Measurements from ENCODE around the gene GLCCI1. TPM values are rescaled to one million over a fixed set of nuclear protein-coding genes. Genes with fewer than 3 reads are reported as not detected.
"Not testable (repeated sequence)": the region's sequence is repeated elsewhere in the genome, so short reads cannot be mapped to it uniquely, and the experiment has no call there.

Gene GLCCI1
- total RNA-seq, 1 donor from 2014 or later, result 2.1 TPM

GRCh38 chr7:8060241-8060640 is 91.6 kb downstream of the GLCCI1 start:
- FAIRE-seq, result no peak

GRCh38 chr7:8063300-8063699 is 94.7 kb downstream of the GLCCI1 start:
- H3K27me3 ChIP-seq (ENCODE audit: control insufficient read depth, insufficient read depth, low read length); FAIRE-seq; H3K4me3 ChIP-seq (ENCODE audit: low read depth, low read length); DNase-seq (ENCODE audit: low read depth); H3K36me3 ChIP-seq (ENCODE audit: control insufficient read depth, insufficient read depth, low read length): not testable (repeated sequence)

More at GRCh38 chr7:8060241-8060640, 91.6 kb downstream of the GLCCI1 start:
- Histone ChIP-seq H3K36me3 (ENCODE audit: control insufficient read depth, insufficient read depth, low read length) (no peaks in the 10 kb centered on the region), H3K27me3 (ENCODE audit: control insufficient read depth, insufficient read depth, low read length) (no peaks in the 10 kb centered on the region), H3K4me3 (ENCODE audit: low read depth, low read length) (no peak overlapping the region)
- no peak for DNase-seq (ENCODE audit: low read depth)
- TF ChIP-seq CTCF (IDR thresholded peaks at IDR 0.05; ENCODE audit: insufficient read depth, low read length, severe bottlenecking), result no peak

GRCh38 chr7:8063706-8064297 is 95.2 kb downstream of the GLCCI1 start:
- DNase-seq (ENCODE audit: low read depth) (peak; percentile 13), FAIRE-seq (no peak)
- Histone ChIP-seq H3K4me3 (ENCODE audit: low read depth, low read length) (no peak overlapping the region), H3K27me3 (ENCODE audit: control insufficient read depth, insufficient read depth, low read length) (no peaks in the 10 kb centered on the region), H3K36me3 (ENCODE audit: control insufficient read depth, insufficient read depth, low read length) (no peaks in the 10 kb centered on the region)
- TF ChIP-seq CTCF (IDR thresholded peaks at IDR 0.05; ENCODE audit: insufficient read depth, low read length, severe bottlenecking), result no peak

GRCh38 chr7:8064828-8065227 is 96.2 kb downstream of the GLCCI1 start:
- no peak overlapping the region for H3K4me3 ChIP-seq (ENCODE audit: low read depth, low read length)
- TF ChIP-seq CTCF (IDR thresholded peaks at IDR 0.05; ENCODE audit: insufficient read depth, low read length, severe bottlenecking), result no peak
- no peaks in the 10 kb centered on the region for H3K36me3 ChIP-seq (ENCODE audit: control insufficient read depth, insufficient read depth, low read length)
- FAIRE-seq, result no peak
- no peak for DNase-seq (ENCODE audit: low read depth)
- H3K27me3 ChIP-seq (ENCODE audit: control insufficient read depth, insufficient read depth, low read length), result no peaks in the 10 kb centered on the region

- TF ChIP-seq CTCF (IDR thresholded peaks at IDR 0.05; ENCODE audit: insufficient read depth, low read length, severe bottlenecking), result no peak
- H3K36me3 ChIP-seq (ENCODE audit: control insufficient read depth, insufficient read depth, low read length), result no peaks in the 10 kb centered on the region
- no peak for DNase-seq (ENCODE audit: low read depth)
- no peak for FAIRE-seq
- no peak overlapping the region for H3K4me3 ChIP-seq (ENCODE audit: low read depth, low read length)
- H3K27me3 ChIP-seq (ENCODE audit: control insufficient read depth, insufficient read depth, low read length), result no peaks in the 10 kb centered on the region
Measured at GRCh38 chr7:8065356-8065813, 96.8 kb downstream of the GLCCI1 start.

GRCh38 chr7:8068892-8069686 is 100.5 kb downstream of the GLCCI1 start:
- no peak for FAIRE-seq
- no peaks in the 10 kb centered on the region for H3K36me3 ChIP-seq (ENCODE audit: control insufficient read depth, insufficient read depth, low read length)
- no peak for TF ChIP-seq CTCF (IDR thresholded peaks at IDR 0.05; ENCODE audit: insufficient read depth, low read length, severe bottlenecking)
- H3K4me3 ChIP-seq (ENCODE audit: low read depth, low read length), result no peak overlapping the region
- no peak for DNase-seq (ENCODE audit: low read depth)
- no peaks in the 10 kb centered on the region for H3K27me3 ChIP-seq (ENCODE audit: control insufficient read depth, insufficient read depth, low read length)

All from bronchial epithelial cell (primary cell).